ENCODE data around the gene RPS6KA5. TPM values are rescaled to one million over a fixed set of nuclear protein-coding genes. Genes with fewer than 3 reads are reported as not detected.

Gene RPS6KA5
- total and polyA plus RNA-seq, 4 donors: 1.1 to 14.8 (median 5.6) TPM

DNA sequence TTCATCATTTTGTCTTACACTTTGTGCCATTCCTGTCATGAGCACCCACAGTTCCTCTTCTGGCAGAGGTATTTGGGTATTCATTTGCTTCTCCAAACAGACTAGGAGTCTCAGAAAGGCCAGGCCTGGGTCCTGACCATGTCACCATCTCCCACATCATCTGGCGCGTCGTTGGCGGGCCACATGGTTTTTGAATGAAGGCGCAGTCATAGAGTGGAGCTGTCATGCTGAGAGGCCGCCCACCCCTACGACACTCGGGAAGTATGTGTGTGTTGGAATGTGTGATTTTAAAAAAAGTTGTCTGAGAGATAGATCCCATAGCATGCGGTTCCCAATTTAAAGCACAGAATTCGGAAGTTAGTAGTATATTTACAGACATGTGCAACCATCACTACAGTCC, 228.6 kb downstream of the RPS6KA5 start:
- Histone ChIP-seq H3K4me3 (no peak overlapping the region), H3K27me3 (ENCODE audit: control insufficient read depth in 3 of 3, insufficient read depth in 3 of 3, low read length in 2 of 3) (no peaks in the 10 kb centered on the region), H3K27ac (ENCODE audit: low read depth in 1 of 2, low read length in 1 of 2) (no peak overlapping the region), H3K9ac (ENCODE audit: insufficient read depth in 1 of 2, low read length in 2 of 2) (no peak overlapping the region), H3K36me3 (ENCODE audit: control insufficient read depth in 4 of 4, insufficient read depth in 4 of 4, low read length in 4 of 4) (no peaks in the 10 kb centered on the region), H3K9me3 (ENCODE audit: control insufficient read depth in 4 of 4, insufficient read depth in 3 of 4, low read length in 3 of 4) (no peaks in the 10 kb centered on the region), H3K4me1 (ENCODE audit: control insufficient read depth in 5 of 5, insufficient read depth in 5 of 5, low read length in 5 of 5) (peaks cover 0 to 9% (median 4%) of the 10 kb centered on the region in 5 donors)
- TF ChIP-seq, protein P1, sequence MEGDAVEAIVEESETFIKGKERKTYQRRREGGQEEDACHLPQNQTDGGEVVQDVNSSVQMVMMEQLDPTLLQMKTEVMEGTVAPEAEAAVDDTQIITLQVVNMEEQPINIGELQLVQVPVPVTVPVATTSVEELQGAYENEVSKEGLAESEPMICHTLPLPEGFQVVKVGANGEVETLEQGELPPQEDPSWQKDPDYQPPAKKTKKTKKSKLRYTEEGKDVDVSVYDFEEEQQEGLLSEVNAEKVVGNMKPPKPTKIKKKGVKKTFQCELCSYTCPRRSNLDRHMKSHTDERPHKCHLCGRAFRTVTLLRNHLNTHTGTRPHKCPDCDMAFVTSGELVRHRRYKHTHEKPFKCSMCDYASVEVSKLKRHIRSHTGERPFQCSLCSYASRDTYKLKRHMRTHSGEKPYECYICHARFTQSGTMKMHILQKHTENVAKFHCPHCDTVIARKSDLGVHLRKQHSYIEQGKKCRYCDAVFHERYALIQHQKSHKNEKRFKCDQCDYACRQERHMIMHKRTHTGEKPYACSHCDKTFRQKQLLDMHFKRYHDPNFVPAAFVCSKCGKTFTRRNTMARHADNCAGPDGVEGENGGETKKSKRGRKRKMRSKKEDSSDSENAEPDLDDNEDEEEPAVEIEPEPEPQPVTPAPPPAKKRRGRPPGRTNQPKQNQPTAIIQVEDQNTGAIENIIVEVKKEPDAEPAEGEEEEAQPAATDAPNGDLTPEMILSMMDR (IDR thresholded peaks at IDR 0.05; ENCODE audit: control extremely low read depth, extremely low read depth): no peak
- 92% methylated on average over 10 of the region's 10 CpGs for WGBS, 2 donors
- DNase-seq (peak in 2 of 3 donors; percentile 17), ATAC-seq (ENCODE audit: insufficient read depth, low FRiP score) (no peak)

DNA sequence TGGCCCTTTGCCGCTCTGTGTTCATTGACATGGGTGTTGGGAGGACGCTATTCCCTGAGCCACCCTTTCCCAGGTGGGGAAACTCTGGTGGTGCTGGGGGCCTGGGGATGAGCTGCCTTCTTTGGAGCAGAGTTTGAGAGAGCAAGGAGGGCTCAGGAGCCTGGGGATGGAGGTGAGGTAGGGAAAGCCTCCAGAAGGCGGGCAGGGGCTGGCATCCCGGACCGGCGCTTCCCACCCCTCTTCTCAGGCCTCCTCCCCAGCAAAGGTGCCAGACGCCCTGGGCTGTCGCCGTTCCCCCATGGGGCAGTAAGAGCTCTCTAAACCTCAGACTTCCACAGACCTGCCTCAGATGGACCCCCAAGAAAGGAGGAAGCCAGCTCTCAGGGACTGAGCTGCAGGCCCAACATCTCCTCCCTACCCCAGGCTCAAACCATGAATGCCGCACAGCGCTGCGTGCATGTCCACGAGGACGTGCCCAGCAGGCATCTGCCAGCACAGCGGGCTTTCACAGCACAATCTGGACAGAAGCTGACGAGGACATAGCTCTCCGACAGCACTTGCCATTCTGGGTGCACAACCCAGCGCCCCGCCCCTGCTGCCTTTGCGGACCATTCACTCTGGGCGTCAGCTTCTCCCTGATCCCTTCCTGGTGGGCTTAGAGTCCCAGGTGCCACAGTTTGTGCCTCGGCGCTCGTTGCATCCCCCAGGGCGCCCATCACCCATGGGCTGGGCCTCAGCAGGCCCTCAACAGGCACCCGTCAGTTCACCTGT, 229.3 kb downstream of the RPS6KA5 start:
- Histone ChIP-seq H3K27ac (ENCODE audit: low read depth in 1 of 2, low read length in 1 of 2) (no peak overlapping the region), H3K4me3 (no peak overlapping the region), H3K9ac (ENCODE audit: insufficient read depth in 1 of 2, low read length in 2 of 2) (no peak overlapping the region), H3K36me3 (ENCODE audit: control insufficient read depth in 4 of 4, insufficient read depth in 4 of 4, low read length in 4 of 4) (no peaks in the 10 kb centered on the region), H3K9me3 (ENCODE audit: control insufficient read depth in 4 of 4, insufficient read depth in 3 of 4, low read length in 3 of 4) (no peaks in the 10 kb centered on the region), H3K4me1 (ENCODE audit: control insufficient read depth in 5 of 5, insufficient read depth in 5 of 5, low read length in 5 of 5) (peaks cover 0 to 9% (median 4%) of the 10 kb centered on the region in 5 donors), H3K27me3 (ENCODE audit: control insufficient read depth in 3 of 3, insufficient read depth in 3 of 3, low read length in 2 of 3) (no peaks in the 10 kb centered on the region)
- TF ChIP-seq, protein P1 (IDR thresholded peaks at IDR 0.05; ENCODE audit: control extremely low read depth, extremely low read depth): no peak
- WGBS, 2 donors: 93 to 94% methylated on average over 19 to 26 of the region's 26 CpGs
- DNase-seq: no peak
- no peak for ATAC-seq (ENCODE audit: insufficient read depth, low FRiP score)

DNA sequence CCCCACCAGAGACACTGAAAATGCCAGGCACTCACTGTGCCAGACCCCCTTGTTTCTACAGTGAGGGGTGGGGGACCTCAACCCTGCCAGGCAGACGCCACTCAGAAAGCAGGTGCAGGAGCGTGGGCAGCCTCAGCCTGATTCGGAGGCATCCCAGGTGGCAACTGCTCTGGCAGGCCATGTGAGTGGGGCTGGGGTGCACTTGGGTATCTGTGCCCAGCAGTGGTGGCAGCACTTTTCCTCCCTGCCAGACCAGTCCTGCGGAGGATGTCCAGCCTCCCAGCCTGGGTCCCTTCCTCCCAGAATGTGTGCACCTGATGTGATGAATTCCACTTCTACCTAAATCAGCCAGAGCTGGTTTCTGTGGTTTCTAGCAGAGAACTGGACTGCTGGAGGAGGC, 230.8 kb downstream of the RPS6KA5 start:
- Histone ChIP-seq H3K27me3 (ENCODE audit: control insufficient read depth in 3 of 3, insufficient read depth in 3 of 3, low read length in 2 of 3) (no peaks in the 10 kb centered on the region), H3K4me3 (no peak overlapping the region), H3K27ac (ENCODE audit: low read depth in 1 of 2, low read length in 1 of 2) (no peak overlapping the region), H3K9ac (ENCODE audit: insufficient read depth in 1 of 2, low read length in 2 of 2) (no peak overlapping the region), H3K36me3 (ENCODE audit: control insufficient read depth in 4 of 4, insufficient read depth in 4 of 4, low read length in 4 of 4) (no peaks in the 10 kb centered on the region), H3K4me1 (ENCODE audit: control insufficient read depth in 5 of 5, insufficient read depth in 5 of 5, low read length in 5 of 5) (peaks cover 0 to 9% (median 4%) of the 10 kb centered on the region in 5 donors), H3K9me3 (ENCODE audit: control insufficient read depth in 4 of 4, insufficient read depth in 3 of 4, low read length in 3 of 4) (no peaks in the 10 kb centered on the region)
- no peak for ATAC-seq (ENCODE audit: insufficient read depth, low FRiP score)
- no peak for DNase-seq
- WGBS, 2 donors: 93 to 98% methylated on average over 4 of the region's 4 CpGs
- TF ChIP-seq, protein P1 (IDR thresholded peaks at IDR 0.05; ENCODE audit: control extremely low read depth, extremely low read depth): no peak

Data from lung (tissue), 12 donors.